Activated CD8-positive, alpha-beta memory T cell treated with anti-CD3 and anti-CD28 coated beads for 36 hours (primary cell): ENCODE measurements around the gene LHB. TPM values are rescaled to one million over a fixed set of nuclear protein-coding genes. Genes with fewer than 3 reads are reported as not detected.
"Not testable (repeated sequence)": the region's sequence is repeated elsewhere in the genome, so short reads cannot be mapped to it uniquely, and the experiment has no call there.

Experiments
- CTCF ChIA-PET: fragments of 350-600 bp; sonication (Branson Sonifier 250); formaldehyde crosslinking; loops from one replicate; lab custom pipeline; 2021; ENCODE audit warnings: antibody characterized with exemption; lab: Charles Lee
- POLR2A ChIA-PET: fragments of 350-600 bp; sonication (Branson Sonifier 250); formaldehyde crosslinking; loops from one replicate; lab custom pipeline; 2021; ENCODE audit warnings: antibody characterized with exemption; lab: Charles Lee
- total RNA-seq, 2 experiments: library from RNA; stranded (reverse); gene quantifications; one replicate each; pipeline ENCODE4 v1.2.3, GENCODE V29; 2021

LHB gene
- total RNA-seq, 2 experiments from 2014 or later, result not detected

DNA sequence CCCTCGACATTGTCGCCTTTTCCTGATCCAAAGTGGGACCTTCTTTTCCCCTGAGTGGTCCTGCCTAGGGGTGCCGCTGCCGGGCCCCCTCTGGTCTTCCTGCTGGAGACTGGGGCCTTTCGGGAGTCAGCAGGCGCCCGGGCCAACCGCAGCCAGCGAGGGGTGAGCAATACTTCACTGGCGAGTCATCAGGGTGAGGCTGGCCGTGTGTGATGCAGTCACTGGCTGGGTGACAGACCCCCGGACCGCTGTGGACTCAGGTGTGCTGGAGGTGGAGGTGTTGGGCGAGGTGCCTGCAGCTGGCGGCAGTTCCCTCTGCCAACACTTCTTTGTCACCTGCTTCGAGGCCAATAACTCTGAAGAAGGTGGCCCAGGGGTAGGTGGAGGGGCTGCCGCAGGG is 25.3 kb upstream of the LHB start:
- CTCF ChIA-PET, result no interaction called here
- POLR2A ChIA-PET, result no interaction called here

DNA sequence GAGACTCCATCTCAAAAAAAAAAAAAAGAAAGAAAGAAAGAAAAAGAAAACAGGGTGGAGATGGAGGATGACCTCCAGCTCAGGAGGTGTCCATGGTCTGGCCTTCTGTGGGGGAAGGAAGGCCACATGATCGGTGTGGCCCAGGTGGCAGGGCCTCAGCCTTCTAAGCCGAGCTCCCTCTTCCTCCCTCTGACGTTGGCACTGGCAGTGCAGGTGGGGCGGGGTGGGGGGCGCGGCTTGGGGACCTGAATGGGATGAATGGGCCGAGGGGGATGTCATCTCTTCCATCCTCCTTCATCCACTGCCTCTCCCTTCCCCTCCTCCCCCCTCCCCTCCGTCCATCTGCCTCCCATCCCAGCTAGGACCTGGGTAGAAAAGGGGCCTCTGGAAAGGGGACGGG is 22.8 kb upstream of the LHB start:
- POLR2A ChIA-PET, CTCF ChIA-PET: not testable (repeated sequence)

DNA sequence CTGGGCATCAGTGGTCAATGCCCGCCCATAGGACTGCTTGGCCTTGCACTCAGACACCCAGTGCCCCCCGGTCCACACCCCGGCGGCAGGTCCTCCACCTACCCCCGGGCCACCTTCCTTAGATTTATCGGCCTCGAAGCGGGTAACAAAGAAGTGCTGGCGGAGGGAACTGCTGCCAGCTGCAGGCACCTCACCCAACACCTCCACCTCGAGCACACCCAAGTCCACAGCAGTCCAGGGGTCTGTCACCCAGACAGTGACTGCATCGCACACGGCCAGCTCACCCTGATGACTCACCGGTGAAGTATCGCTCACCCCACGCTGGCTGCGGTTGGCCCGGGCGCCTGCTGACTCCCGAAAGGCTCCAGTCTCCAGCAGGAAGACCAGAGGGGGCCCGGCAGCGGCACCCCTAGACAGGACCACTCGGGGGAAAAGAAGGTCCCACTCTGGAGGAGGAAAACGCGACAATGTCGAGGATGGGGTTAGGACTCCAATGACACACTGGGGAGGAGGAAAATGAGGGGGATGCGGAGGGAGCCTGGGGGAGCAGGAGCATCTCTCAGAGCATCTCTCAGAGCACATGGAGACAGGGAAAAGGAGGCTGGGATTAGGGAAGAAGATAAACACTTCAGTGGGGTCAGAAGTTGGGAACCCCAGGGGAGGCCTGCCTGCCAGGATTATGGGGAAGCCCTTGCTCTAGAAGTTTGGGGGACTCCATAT is 21.8 kb upstream of the LHB start:
- CTCF ChIA-PET, POLR2A ChIA-PET: not testable (repeated sequence)

GRCh38 chr19:49038111-49038510 is 21.2 kb upstream of the LHB start:
- CTCF ChIA-PET, result not testable (repeated sequence)
- POLR2A ChIA-PET, result interaction anchor here (0.5 kb wide), 1 partner anchor 157 kb away, joined by 7 read pairs; no protein-coding TSS in a partner anchor

GRCh38 chr19:49036815-49037214 is 19.9 kb upstream of the LHB start, which contains the start of gene CGB1:
Gene CGB1 (minus strand): TSS chr19:49036895. CDS start chr19:49036711, 184 bp downstream.
- POLR2A ChIA-PET, result not testable (repeated sequence)

DNA sequence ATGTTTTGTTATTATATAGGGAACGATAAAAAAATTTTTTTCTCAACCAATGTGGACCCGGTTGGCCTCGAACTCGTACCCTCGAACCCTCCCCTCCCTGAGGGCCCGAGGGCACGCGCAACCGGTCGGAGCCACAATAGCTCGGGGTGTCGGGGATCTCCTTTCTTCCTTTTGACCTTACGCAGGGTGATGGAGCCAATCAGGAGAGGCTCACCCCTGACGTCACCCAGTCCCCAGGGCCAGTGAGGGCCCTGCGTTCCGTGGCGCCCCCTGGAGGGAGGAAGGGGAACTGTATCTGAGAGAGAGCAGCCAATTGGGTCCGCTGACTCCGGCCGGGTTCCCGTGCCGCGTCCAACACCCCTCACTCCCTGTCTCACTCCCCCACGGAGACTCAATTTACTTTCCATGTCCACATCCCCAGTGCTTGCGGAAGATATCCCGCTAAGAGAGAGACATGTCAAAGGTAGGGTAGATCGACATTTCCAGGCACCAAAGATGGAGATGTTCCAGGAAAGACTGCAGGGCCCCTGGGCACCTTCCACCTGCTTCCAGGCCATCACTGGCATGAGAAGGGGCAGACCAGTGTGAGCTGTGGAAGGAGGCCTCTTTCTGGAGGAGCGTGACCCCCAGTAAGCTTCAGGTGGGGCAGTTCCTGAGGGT is 14.9 kb upstream of the LHB start, which contains the start of gene CGB2:
TSS of gene CGB2 (plus strand) at position 249 of the 660 bp plus-strand sequence. CDS start at position 455, 206 bp downstream.
- CTCF ChIA-PET, result interaction anchor here (0.6 kb wide), 1 partner anchor 291 kb away, joined by 3 read pairs; no protein-coding TSS in a partner anchor
- POLR2A ChIA-PET, result not testable (repeated sequence)

More at GRCh38 chr19:49036815-49037214, 19.9 kb upstream of the LHB start, which contains the start of gene CGB1:
- CTCF ChIA-PET, result not testable (repeated sequence)

DNA sequence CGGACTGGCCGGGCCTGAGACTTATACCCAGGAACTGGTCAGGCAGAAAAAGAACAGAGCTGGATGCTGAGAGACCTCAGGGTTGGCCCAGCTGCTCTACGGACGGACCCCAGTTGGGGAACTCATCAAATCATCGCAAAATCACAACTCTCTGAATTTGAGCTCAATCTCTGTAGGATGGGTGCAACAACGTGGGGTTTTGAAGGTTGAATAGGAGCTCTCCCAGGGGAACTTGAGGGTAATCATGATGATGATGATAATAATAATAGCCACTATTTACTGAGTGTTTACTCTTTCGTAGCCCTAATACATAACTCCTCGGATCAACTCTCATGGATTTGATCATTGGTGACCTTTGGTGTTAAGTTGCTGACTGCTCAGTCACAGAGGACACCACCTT is 13.4 kb upstream of the LHB start:
- POLR2A ChIA-PET, result not testable (repeated sequence)

DNA sequence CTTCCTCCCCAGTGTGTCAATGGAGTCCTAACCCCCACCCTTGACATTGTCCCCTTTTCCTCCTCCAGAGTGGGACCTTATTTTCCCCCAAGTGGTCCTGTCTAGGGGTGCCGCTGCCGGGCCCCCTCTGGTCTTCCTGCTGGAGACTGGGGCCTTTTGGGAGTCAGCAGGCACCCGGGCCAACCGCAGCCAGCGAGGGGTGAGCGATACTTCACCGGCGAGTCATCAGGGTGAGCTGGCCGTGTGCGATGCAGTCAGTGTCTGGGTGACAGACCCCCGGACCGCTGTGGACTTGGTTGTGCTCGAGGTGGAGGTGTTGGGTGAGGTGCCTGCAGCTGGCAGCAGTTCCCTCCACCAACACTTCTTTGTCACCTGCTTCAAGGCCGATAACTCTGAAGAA is 12.9 kb upstream of the LHB start:
- POLR2A ChIA-PET, CTCF ChIA-PET: not testable (repeated sequence)

More for the DNA sequence above, 13.4 kb upstream of the LHB start:
- CTCF ChIA-PET, result interaction anchor here (0.6 kb wide), 1 partner anchor 546 kb away, joined by 3 read pairs; no protein-coding TSS in a partner anchor

- POLR2A ChIA-PET, result not testable (repeated sequence)
- CTCF ChIA-PET, result interaction anchor here (0.6 kb wide), 1 partner anchor 183 kb away, joined by 3 read pairs; no protein-coding TSS in a partner anchor
Measured at GRCh38 chr19:49028686-49029085, 11.8 kb upstream of the LHB start.

DNA sequence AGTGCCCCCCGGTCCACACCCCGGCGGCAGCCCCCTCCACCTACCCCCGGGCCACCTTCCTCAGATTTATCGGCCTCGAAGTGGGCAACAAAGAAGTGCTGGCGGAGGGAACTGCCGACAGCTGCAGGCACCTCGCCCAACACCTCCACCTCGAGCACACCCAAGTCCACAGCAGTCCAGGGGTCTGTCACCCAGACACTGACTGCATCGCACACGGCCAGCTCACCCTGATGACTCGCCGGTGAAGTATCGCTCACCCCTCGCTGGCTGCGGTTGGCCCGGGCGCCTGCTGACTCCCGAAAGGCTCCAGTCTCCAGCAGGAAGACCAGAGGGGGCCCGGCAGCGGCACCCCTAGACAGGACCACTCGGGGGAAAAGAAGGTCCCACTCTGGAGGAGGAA is 8.7 kb upstream of the LHB start:
- CTCF ChIA-PET, POLR2A ChIA-PET: not testable (repeated sequence)

GRCh38 chr19:49025088-49025487 is 8.2 kb upstream of the LHB start:
- CTCF ChIA-PET, POLR2A ChIA-PET: not testable (repeated sequence)

DNA sequence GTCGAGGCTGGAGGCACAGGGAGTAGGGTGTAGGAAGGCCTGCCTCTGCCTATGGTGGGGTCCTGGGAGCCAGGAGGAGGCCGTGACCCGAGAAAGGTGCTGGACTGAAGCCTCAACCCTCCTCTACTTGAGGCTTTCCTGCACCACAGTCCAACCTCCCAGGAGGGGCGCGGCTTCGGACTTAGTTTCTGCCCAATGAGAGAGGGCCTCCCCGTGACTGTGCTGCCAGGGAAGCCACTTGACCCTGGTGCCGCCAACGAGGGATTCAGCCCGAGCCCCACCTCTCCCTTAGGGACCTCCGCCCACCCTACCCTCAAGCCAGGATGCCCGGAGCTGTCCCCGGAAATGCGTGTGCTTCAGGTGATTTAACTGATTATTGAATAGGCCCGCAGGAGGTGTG is 7.3 kb upstream of the LHB start, which contains the start of gene CGB3:
TSS of gene CGB3 (minus strand) at position 101 of the 400 bp plus-strand sequence. CDS start 362 bp downstream, outside the sequence.
- POLR2A ChIA-PET, CTCF ChIA-PET: not testable (repeated sequence)

DNA sequence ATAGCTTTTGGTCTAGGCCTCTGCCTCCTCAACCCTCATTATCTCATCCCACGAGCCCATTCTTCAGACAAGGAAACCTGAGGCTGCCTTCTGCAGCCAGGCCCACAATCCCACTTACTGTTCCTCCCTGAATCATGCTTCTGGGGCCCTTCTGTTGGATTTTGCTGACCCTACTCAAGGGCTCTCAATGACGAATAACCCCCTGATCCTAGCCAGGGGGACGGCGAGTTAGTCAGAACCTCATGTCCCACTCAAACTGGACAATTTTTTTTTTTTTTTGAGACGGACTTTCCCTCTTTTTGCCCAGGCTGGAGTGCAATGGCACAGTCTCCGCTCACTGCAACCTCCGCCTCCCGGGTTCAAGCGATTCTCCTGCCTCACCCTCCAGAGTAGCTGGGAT is 5.2 kb upstream of the LHB start:
- POLR2A ChIA-PET, result no interaction called here
- CTCF ChIA-PET, result interaction anchor here (0.6 kb wide), 1 partner anchor 1824 kb away, joined by 3 read pairs; no protein-coding TSS in a partner anchor

DNA sequence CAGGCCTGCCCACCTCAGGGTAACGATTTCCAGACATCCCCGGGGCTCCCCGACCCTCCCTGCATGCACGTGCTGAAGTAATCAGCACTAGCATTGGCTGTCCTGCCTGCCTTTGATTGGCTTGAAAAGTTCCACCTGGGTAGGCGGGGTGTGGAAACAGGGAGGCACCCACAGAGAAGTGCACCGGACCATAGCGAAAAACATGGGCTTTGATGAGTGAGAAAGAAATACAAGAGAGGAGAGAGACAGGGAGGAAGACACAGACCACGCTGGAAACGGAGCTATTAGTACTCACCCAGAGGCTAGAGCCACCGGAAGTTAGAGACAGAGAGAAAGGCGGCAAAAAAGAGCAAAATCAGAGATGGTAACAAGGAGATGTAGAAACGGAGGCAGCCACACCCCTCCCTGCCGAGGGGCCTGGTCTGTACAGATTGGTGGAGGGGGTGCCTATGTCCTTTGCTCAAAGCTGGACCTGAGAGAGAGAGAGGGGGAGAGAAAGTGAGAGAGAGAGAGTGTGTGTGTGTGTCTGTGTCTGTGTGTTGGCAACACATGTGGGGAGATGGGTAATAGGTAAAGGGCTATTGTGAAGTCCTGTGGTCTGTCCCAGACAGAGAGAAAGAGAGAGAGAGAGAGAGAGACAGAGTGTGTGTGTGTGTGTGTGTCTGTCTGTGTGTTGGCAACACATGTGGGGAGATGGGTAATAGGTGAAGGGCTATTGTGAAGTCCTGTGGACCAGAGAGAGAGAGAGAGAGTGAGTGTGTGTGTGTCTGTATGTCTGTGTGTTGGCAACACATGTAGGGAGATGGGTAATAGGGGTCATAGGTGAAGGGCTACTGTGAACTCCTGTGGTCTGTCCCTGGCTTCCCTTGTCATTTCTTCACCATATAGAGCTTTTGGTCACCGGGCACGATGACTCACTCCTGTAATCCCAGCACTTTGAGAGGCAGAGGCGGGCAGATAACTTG is 4.3 kb upstream of the LHB start:
- ChIA-PET CTCF (interaction anchor here (1.1 kb wide), 1 partner anchor 21 kb away, joined by 4 read pairs; no protein-coding TSS in a partner anchor), POLR2A (no interaction called here)

- ChIA-PET POLR2A (no interaction called here), CTCF (interaction anchor here (1.1 kb wide), 1 partner anchor 20 kb away, joined by 4 read pairs; no protein-coding TSS in a partner anchor)
Measured at GRCh38 chr19:49020342-49020741, 3.5 kb upstream of the LHB start.

DNA sequence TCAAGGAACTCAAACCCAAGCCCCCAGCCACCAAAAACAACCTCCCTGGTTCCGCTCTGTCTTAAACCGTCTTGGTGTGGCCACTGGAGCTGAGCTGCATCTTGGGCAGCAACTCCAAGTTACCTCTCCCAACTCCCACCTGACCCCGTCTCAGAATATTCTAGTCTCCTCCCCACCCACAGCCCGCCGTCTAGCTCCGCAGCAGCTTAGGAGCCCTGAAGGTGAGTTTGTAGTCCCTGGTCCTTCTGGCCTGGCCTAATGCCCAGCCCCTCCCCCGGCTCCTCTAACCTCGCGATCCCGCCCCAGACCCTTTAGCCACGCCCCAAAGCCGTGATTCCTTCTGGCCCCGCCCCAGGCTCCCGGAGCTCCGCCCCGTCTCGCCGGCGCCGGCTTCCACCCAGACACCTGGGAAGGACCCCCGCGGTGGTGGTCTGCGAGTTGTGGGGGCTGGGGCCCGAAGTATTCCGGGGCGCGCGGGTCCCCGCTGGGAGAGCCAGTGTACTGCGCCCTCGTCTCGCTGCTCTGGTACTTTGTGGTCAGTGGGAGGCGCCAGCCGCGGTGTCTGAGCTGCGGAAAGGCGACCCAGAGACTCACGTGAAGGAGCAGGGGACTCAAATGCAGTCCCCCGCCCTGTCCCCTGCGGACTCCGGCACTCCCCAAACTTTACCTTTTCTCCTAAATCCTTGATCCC is 2.5 kb upstream of the LHB start:
- ChIA-PET CTCF (interaction anchor here (0.9 to 1.1 kb wide), 3 partner anchors 19 to 37 kb away, joined by 3 to 4 read pairs (median 3); no protein-coding TSS in a partner anchor), POLR2A (interaction anchor here (0.5 to 0.7 kb wide), 2 partner anchors 36 to 90 kb away, joined by 3 to 4 read pairs; no protein-coding TSS in a partner anchor)

GRCh38 chr19:49018388-49019241 is 1.7 kb upstream of the LHB start:
- POLR2A ChIA-PET, result interaction anchor here (0.7 to 0.8 kb wide), 2 partner anchors 37 to 102 kb away, joined by 4 read pairs; no protein-coding TSS in a partner anchor

More at GRCh38 chr19:49018388-49019241, 1.7 kb upstream of the LHB start:
- CTCF ChIA-PET, result interaction anchor here (1.0 to 1.5 kb wide), 2 partner anchors 18 to 37 kb away, joined by 3 to 7 read pairs; no protein-coding TSS in a partner anchor
